Fibroblast of skin of scalp (primary cell): ENCODE results near the gene ZNF358. TPM values are rescaled to one million over a fixed set of nuclear protein-coding genes. Genes with fewer than 3 reads are reported as not detected.
A peak's percentile ranks its signal among the peaks of the same experiment; 100 is the strongest.

Experiments used
- DNase-seq: peaks from one replicate; pipeline ENCODE4 v3.0.0-alpha.2; 2013
- polyA plus RNA-seq, 2 experiments: library from polyadenylated mRNA; unstranded; fragments of 120-200 nt; gene quantifications; one replicate each; pipeline ENCODE4 v1.2.1, GENCODE V29; 2013; ENCODE audit not compliant: insufficient read length in 2 of 2

ZNF358 gene
- 47.5 TPM for polyA plus RNA-seq (2013, experiment 1 of 2; ENCODE audit: insufficient read length)
- polyA plus RNA-seq (2013, experiment 2 of 2; ENCODE audit: insufficient read length), result 54.2 TPM

GRCh38 chr19:7515645-7516151 lies at the start of gene ZNF358:
Gene ZNF358 (plus strand): TSS chr19:7516103. CDS start chr19:7519243, 3,140 bp downstream.
- DNase-seq, result peak; percentile 79

- no peak for DNase-seq
Measured at GRCh38 chr19:7467009-7467989, 48.6 kb upstream of the ZNF358 start.

DNA sequence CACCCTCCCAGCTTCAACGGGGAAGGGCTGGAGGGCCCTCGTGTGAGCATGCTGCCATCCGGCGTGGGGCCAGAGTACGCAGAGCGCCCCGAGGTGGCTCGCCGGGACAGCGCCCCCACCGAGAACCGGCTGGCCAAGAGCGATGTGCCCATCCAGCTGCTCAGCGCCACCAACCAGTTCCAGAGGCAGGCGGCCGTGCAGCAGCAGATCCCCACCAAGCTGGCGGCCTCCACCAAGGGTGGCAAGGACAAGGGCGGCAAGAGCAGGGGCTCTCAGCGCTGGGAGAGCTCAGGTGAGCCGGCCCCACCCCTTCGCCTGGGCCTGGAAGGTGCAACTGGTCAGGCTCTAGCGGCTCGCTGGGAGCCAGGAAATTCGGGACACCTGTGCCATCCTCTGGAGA lies 47.1 kb upstream of the ZNF358 start:
- no peak for DNase-seq

GRCh38 chr19:7469669-7470285 lies 46.1 kb upstream of the ZNF358 start:
- DNase-seq, result no peak

DNA sequence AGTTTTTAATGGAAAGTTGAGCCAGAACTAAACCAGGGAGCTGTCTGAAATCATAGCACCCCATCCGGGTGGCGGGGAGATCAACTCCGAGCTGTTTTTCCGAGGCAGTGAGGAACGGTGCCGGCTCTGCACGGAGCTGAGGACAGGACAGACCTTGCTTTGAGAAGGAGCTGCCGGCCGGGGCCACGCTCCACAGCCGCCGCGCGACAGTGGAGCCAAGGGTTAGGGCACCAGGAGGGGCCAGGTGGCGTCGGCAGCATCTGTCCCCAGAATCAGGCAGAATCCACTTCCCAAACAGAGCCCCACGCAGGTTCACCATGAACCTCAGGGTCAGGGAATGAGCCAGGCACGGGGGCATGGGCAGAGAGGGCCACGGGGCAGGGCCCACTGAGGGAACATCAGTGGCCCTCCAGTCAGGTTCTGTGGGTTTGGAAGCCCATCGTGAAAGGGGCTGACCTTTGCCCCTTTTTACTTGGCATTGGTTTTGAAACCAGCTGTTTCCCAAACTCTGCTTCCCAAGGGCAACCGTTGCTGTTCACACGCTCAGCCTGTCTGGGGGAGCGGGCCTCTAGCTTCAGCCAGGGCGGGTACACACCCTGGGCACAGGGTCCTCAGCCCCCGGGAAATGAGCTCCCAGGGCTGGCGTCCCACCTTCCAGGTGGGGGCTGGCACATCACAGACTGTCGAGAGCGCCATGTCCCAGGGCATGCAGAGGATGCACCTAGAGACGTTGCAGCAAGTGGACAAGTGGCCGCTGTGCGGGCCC lies 45.2 kb upstream of the ZNF358 start:
- DNase-seq, result no peak

GRCh38 chr19:7471696-7472615 lies 43.9 kb upstream of the ZNF358 start:
- DNase-seq, result no peak

DNA sequence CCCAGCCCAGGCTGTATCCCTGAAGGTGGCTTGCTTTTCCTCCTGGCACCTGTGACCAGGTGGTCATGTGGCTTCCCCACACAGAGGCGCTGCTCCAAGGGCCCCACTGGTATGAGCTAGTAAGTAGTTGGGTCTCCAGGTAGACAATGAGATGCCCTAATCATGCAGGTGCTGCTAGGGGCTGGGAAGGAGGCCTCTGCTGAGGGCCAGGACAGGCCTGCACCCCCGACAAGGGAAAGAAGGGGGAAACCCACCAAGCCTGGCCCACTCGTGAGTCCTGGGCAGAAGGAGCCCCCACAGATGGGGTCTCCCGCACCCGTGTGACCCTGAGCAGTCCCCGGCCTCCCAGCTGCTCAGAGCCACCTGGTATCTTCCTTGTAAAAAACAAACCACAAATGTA lies 40.2 kb upstream of the ZNF358 start:
- no peak for DNase-seq

GRCh38 chr19:7476241-7476640 lies 39.7 kb upstream of the ZNF358 start:
- DNase-seq, result no peak

GRCh38 chr19:7476777-7477494 lies 39.0 kb upstream of the ZNF358 start:
- no peak for DNase-seq

- DNase-seq, result no peak
Measured at GRCh38 chr19:7477758-7478157, 38.1 kb upstream of the ZNF358 start.

- DNase-seq, result no peak
Measured at GRCh38 chr19:7478173-7478842, 37.6 kb upstream of the ZNF358 start.

GRCh38 chr19:7478843-7479227 lies 37.1 kb upstream of the ZNF358 start:
- DNase-seq, result no peak

DNA sequence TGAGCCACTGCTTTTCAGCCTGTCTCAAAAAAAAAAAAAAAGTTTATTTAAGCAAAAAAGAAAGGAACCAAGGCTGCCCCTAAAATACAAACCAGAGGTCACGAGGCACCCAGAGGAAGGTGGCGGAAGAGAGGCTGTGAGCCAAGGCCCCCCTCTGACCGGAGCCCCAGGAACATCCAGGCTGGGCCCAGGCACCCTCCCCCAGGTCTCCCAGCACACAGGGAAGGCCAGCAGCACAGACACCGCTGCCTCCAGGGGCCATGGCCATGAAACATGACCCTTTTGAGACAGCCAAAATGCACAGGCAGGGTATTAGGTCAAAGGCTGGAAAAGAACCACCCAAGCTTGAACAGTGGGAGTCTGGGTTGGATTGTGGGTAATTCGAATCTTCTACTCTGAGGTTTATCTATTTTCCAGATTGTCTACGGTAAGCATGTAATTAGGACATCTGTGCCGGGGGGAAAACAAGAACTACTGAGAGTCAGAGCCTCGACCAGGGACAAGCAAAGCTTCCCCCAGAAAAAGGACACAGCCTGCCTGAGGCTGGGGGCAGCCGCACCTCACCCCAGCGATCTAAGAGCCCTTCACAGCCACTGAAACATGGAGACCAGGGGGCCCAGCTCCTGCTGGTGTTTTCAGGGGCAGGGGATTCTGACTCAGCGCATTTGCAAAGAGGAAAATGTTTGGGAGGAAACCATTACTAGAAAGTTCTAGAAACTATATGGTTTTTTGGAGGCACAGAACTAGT lies 35.5 kb upstream of the ZNF358 start:
- no peak for DNase-seq

GRCh38 chr19:7480970-7481255 lies 35.0 kb upstream of the ZNF358 start:
- no peak for DNase-seq

GRCh38 chr19:7482584-7483439 lies 33.1 kb upstream of the ZNF358 start:
- DNase-seq, result peak; percentile 22

DNA sequence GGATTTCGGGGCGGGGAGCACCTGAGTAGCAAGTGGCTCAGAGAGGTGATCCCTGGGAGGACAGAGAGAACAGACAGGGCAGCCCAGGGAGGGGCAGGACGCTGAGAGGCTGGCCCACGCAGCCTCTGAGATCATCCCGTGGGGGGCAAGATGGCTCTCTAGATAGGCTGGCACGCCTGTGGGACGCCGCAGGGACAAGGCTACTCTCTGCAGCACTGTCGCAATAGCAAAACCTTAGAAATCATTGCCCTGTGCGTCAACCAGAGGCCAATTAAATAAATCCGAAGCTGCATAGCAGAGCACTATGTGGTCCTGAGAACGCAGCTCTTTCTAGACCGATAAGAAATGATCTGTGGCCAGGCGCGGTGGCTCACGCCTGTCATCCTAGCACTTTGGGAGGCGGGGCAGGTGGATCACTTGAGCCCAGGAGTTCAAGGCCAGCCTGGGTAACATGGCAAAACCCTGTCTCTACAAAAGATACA lies 32.1 kb upstream of the ZNF358 start:
- DNase-seq, result no peak

GRCh38 chr19:7486923-7487322 lies 29.0 kb upstream of the ZNF358 start:
- DNase-seq, result no peak

DNA sequence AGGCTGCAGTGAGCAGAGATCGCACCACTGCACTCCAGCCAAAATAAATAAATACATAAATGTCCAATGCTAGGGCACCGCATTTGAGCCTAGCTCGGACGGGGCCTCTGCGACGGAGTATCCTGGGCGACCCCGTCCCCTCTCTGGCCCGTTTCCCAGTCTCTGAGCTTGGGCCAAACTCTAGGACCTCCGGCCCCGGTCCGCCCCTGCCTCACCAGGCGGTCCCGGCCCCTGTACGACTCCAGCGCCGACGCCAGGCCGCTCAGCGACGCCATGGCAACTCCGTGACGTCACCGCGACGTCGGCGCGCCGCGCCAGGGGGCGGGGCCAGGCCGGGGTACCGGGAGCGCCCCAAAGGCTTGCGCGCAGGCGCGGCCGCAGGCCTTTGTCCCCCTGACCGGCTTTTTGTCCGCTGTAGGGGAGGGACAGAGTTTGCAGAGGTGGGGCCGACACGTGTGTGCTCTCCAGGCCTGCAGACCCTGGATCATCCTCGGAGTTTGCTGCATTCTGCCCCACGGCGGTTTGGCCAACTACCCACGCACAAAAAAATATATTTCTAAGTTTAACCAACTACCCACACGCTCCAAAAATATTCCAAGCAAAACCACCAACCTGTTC lies 27.1 kb upstream of the ZNF358 start, which contains the start of gene PEX11G:
PEX11G (minus strand) TSS at position 300 of the 618 bp plus-strand sequence; CDS start at position 275, 25 bp downstream.
- DNase-seq, result peak; percentile 85
